Measurements from ENCODE around the gene USP6NL.

USP6NL gene

DNA sequence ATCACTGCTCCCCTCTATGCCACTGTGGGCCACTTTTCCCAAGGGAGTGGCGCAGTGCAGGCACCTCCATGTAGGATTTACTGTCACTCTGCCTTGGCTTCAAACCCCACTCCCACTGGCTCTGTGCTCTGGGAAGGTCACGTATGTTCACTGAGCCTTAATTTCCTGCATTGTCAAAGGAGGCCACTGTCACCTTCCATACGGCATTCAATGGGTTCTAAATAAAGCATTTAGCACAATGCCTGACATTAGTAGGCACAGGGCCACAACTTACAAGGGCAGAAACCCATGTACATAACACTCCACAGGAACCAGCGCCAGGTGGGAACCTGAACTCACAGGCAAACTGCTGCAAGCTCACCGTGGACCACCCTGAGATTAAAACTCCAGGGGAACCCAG, 196.4 kb downstream of the USP6NL start:
- no peak overlapping the region for H3K4me3 ChIP-seq (ENCODE audit: low read length in 2 of 2)
- no peak overlapping the region for H3K9ac ChIP-seq (ENCODE audit: low read depth in 1 of 2, low read length in 2 of 2)
- H3K36me3 ChIP-seq (ENCODE audit: control insufficient read depth in 2 of 2, insufficient read depth in 2 of 2, low read length in 2 of 2), result no peaks in the 10 kb centered on the region
- H3K4me1 ChIP-seq (ENCODE audit: control insufficient read depth in 2 of 2, insufficient read depth in 2 of 2, low read length in 2 of 2), result no peaks in the 10 kb centered on the region
- peaks cover 0 to 3% of the 10 kb centered on the region in 2 donors for H3K9me3 ChIP-seq (ENCODE audit: control insufficient read depth in 2 of 2, low read length in 2 of 2)
- H3K27ac ChIP-seq (ENCODE audit: low read depth in 2 of 2, low read length in 2 of 2), result no peak overlapping the region
- H3K27me3 ChIP-seq (ENCODE audit: control insufficient read depth in 2 of 2, insufficient read depth in 2 of 2, low read length in 2 of 2), result no peaks in the 10 kb centered on the region

DNA sequence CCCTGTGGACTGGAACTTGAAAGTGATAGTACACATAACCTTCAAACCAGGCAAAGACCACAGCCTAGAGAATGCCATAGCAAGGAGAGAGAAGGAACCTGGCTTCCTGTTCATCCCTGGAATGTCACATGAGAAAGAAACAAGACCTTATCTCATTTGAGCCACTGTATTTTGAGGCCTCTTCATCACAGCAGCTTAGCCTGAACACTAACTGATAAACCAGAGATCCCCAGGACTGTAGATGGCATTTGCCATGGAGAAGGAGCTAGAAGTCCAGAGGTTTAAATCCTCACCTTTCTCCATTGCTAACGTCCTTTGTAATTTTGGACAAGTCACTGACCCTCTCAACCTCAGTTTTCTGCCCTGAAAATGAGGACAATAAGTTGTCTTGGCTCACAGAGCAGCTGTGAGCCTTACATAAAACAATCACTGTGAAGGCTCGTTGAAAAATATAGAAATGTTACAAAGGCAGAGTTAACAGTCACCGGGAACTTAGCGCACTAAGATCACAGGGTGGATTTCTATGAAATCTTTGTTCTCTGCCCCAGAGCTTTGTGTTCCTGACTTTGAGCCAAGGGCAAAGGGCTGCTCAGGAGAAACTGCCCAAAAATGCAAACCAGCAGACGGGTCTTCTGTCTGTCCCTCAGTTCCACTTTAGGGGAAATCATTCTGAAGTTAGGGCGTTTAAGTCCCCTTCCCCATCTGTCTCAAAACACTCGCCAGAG, 197.0 kb downstream of the USP6NL start:
- H3K27ac ChIP-seq (ENCODE audit: low read depth in 2 of 2, low read length in 2 of 2), result no peak overlapping the region
- no peak overlapping the region for H3K9ac ChIP-seq (ENCODE audit: low read depth in 1 of 2, low read length in 2 of 2)

DNA sequence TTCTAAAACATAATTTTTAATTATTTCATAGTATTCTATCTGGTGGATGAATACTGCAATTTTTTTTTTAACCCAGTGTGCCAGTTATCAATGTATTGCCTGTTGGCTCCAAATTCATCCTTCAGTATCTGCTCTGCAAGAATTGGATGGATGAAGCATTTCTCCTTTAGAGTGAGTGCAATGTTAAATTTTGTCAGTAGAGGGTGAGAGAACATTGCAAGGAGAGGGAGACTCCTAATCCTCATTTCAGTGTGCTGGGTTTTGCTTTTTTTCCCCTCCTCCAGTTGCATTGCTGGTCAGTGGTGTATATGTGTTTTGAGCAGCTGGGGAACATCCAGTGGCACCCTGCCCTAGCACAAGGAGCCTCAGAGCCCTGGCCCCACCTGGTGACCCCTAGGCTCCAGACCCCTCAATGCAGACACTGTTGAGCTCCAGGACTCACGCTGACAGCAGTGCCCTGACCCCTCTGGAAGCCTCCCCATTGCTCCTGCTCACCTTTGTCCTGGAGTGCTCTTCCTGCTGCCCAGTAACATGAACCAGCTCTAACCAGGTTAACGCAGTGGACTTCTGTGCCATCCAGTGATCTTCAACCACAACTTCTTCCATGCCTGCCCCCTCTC, 199.4 kb downstream of the USP6NL start:
- no peak overlapping the region for H3K27ac ChIP-seq (ENCODE audit: low read depth in 2 of 2, low read length in 2 of 2)
- no peak overlapping the region for H3K9ac ChIP-seq (ENCODE audit: low read depth in 1 of 2, low read length in 2 of 2)
- no peaks in the 10 kb centered on the region for H3K27me3 ChIP-seq (ENCODE audit: control insufficient read depth in 2 of 2, insufficient read depth in 2 of 2, low read length in 2 of 2)
- no peaks in the 10 kb centered on the region for H3K4me1 ChIP-seq (ENCODE audit: control insufficient read depth in 2 of 2, insufficient read depth in 2 of 2, low read length in 2 of 2)
- H3K4me3 ChIP-seq (ENCODE audit: low read length in 2 of 2), result no peak overlapping the region
- peaks cover 0 to 3% of the 10 kb centered on the region in 2 donors for H3K9me3 ChIP-seq (ENCODE audit: control insufficient read depth in 2 of 2, low read length in 2 of 2)
- H3K36me3 ChIP-seq (ENCODE audit: control insufficient read depth in 2 of 2, insufficient read depth in 2 of 2, low read length in 2 of 2), result no peaks in the 10 kb centered on the region

More for the DNA sequence above, 197.0 kb downstream of the USP6NL start:
- Histone ChIP-seq H3K27me3 (ENCODE audit: control insufficient read depth in 2 of 2, insufficient read depth in 2 of 2, low read length in 2 of 2) (no peaks in the 10 kb centered on the region), H3K4me3 (ENCODE audit: low read length in 2 of 2) (no peak overlapping the region), H3K4me1 (ENCODE audit: control insufficient read depth in 2 of 2, insufficient read depth in 2 of 2, low read length in 2 of 2) (no peaks in the 10 kb centered on the region), H3K9me3 (ENCODE audit: control insufficient read depth in 2 of 2, low read length in 2 of 2) (peaks cover 0 to 3% of the 10 kb centered on the region in 2 donors), H3K36me3 (ENCODE audit: control insufficient read depth in 2 of 2, insufficient read depth in 2 of 2, low read length in 2 of 2) (no peaks in the 10 kb centered on the region)

DNA sequence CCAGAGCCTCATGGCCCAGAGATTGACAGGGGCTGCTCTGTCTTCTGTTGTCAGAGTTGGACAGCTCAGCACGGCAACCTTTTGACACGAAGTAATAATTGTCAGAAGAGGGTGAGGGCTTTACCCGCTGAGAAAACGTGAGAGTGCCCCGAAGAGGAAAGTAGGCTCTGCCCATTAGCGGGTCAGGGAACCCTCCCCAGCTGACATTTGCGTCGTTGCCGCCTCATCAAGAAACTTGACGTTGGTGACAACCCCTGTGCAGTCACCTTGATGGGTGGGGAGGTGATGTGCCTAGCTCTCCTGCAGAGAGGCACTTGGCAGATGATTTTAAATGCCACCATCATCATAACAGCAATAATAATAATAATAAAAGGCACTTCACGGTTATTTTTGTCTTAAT, 202.1 kb downstream of the USP6NL start:
- H3K27me3 ChIP-seq (ENCODE audit: control insufficient read depth in 2 of 2, insufficient read depth in 2 of 2, low read length in 2 of 2), result no peaks in the 10 kb centered on the region
- H3K4me1 ChIP-seq (ENCODE audit: control insufficient read depth in 2 of 2, insufficient read depth in 2 of 2, low read length in 2 of 2), result no peaks in the 10 kb centered on the region
- H3K4me3 ChIP-seq (ENCODE audit: low read length in 2 of 2), result no peak overlapping the region
- H3K9ac ChIP-seq (ENCODE audit: low read depth in 1 of 2, low read length in 2 of 2), result no peak overlapping the region
- no peak overlapping the region for H3K27ac ChIP-seq (ENCODE audit: low read depth in 2 of 2, low read length in 2 of 2)
- H3K9me3 ChIP-seq (ENCODE audit: control insufficient read depth in 2 of 2, low read length in 2 of 2), result peaks cover 0 to 3% of the 10 kb centered on the region in 2 donors
- no peaks in the 10 kb centered on the region for H3K36me3 ChIP-seq (ENCODE audit: control insufficient read depth in 2 of 2, insufficient read depth in 2 of 2, low read length in 2 of 2)

DNA sequence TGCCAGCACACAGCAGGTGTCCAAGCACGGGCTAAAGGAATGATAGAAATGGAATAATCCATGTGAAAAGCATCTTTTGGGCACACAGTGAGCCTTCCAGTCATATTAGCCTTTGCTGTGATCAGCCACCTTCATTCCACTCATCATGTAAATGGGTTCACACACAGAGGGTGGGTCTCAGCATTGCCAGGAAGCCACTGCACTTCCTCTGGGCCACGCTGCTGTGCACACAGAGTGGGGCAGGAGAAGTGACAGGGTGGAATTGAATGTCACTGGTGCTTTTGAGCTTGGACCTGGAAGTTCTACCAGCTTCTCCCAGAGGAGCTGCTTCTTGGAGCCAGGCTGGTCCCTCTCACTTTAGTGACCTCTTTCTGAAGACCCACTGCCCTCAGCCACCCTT, 203.5 kb downstream of the USP6NL start:
- no peak overlapping the region for H3K27ac ChIP-seq (ENCODE audit: low read depth in 2 of 2, low read length in 2 of 2)
- H3K9ac ChIP-seq (ENCODE audit: low read depth in 1 of 2, low read length in 2 of 2), result no peak overlapping the region
- H3K36me3 ChIP-seq (ENCODE audit: control insufficient read depth in 2 of 2, insufficient read depth in 2 of 2, low read length in 2 of 2), result no peaks in the 10 kb centered on the region
- no peaks in the 10 kb centered on the region for H3K4me1 ChIP-seq (ENCODE audit: control insufficient read depth in 2 of 2, insufficient read depth in 2 of 2, low read length in 2 of 2)
- H3K9me3 ChIP-seq (ENCODE audit: control insufficient read depth in 2 of 2, low read length in 2 of 2), result peaks cover 0 to 3% of the 10 kb centered on the region in 2 donors
- no peak overlapping the region for H3K4me3 ChIP-seq (ENCODE audit: low read length in 2 of 2)
- H3K27me3 ChIP-seq (ENCODE audit: control insufficient read depth in 2 of 2, insufficient read depth in 2 of 2, low read length in 2 of 2), result no peaks in the 10 kb centered on the region

DNA sequence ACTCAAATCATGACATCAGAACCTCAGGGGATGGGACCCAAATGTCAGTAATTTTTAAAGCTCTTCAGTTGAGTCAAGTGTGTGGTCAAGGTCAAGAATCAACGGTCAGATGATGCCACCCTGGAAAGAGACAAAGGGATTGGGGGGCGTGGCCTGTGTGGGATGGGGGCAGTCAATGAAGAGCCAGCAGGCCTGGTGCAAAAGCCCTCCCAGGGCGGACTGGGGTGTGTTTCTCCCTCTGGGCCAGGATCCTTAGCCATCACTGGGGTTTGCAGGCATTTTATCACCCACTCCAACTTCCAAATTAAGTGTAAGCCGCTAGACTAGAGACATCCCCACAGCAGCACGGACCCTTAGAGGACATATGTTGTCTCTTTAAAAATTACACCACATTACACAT, 204.7 kb downstream of the USP6NL start:
- Histone ChIP-seq H3K27me3 (ENCODE audit: control insufficient read depth in 2 of 2, insufficient read depth in 2 of 2, low read length in 2 of 2) (no peaks in the 10 kb centered on the region), H3K4me1 (ENCODE audit: control insufficient read depth in 2 of 2, insufficient read depth in 2 of 2, low read length in 2 of 2) (no peaks in the 10 kb centered on the region), H3K4me3 (ENCODE audit: low read length in 2 of 2) (no peak overlapping the region), H3K9me3 (ENCODE audit: control insufficient read depth in 2 of 2, low read length in 2 of 2) (no peaks in the 10 kb centered on the region), H3K36me3 (ENCODE audit: control insufficient read depth in 2 of 2, insufficient read depth in 2 of 2, low read length in 2 of 2) (no peaks in the 10 kb centered on the region), H3K9ac (ENCODE audit: low read depth in 1 of 2, low read length in 2 of 2) (no peak overlapping the region), H3K27ac (ENCODE audit: low read depth in 2 of 2, low read length in 2 of 2) (no peak overlapping the region)

DNA sequence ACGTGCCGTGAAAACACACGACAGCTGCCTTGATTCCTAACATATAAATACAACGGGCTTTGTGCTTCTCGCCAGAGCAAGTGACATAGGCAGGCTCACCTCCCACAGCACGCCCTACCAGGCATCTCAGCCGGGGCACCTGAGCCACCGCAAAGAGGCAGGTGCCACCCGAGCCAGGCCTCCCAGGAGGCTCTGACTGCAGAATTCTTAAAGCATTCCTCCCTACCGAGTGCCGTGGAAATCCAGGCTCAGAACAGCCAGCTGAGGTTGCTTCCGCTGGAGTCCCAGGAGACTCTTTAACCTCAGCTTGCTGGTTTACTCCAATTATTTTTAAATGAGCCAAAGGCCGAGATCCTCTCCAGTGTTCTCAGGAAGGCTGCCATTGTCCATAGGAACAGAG, 206.5 kb downstream of the USP6NL start:
- H3K36me3 ChIP-seq (ENCODE audit: control insufficient read depth in 2 of 2, insufficient read depth in 2 of 2, low read length in 2 of 2), result no peaks in the 10 kb centered on the region
- no peak overlapping the region for H3K27ac ChIP-seq (ENCODE audit: low read depth in 2 of 2, low read length in 2 of 2)
- H3K4me3 ChIP-seq (ENCODE audit: low read length in 2 of 2), result no peak overlapping the region
- no peaks in the 10 kb centered on the region for H3K9me3 ChIP-seq (ENCODE audit: control insufficient read depth in 2 of 2, low read length in 2 of 2)
- no peak overlapping the region for H3K9ac ChIP-seq (ENCODE audit: low read depth in 1 of 2, low read length in 2 of 2)
- H3K27me3 ChIP-seq (ENCODE audit: control insufficient read depth in 2 of 2, insufficient read depth in 2 of 2, low read length in 2 of 2), result no peaks in the 10 kb centered on the region
- no peaks in the 10 kb centered on the region for H3K4me1 ChIP-seq (ENCODE audit: control insufficient read depth in 2 of 2, insufficient read depth in 2 of 2, low read length in 2 of 2)
